Transverse colon (tissue), 1 donor: ENCODE measurements around the gene NUDT9.

Source experiments
- EP300 ChIP-seq: sonication (generic); formaldehyde crosslinking; IDR thresholded peaks from one replicate; pipeline ENCODE4 v1.6.1; 2017; ENCODE audit warnings: antibody characterized with exemption, low read depth
- POLR2A ChIP-seq: fragments of 450-650 bp; IDR thresholded peaks from one replicate; pipeline ENCODE4 v1.6.1; 2016; ENCODE audit warnings: antibody characterized with exemption, mild to moderate bottlenecking, moderate library complexity

DNA sequence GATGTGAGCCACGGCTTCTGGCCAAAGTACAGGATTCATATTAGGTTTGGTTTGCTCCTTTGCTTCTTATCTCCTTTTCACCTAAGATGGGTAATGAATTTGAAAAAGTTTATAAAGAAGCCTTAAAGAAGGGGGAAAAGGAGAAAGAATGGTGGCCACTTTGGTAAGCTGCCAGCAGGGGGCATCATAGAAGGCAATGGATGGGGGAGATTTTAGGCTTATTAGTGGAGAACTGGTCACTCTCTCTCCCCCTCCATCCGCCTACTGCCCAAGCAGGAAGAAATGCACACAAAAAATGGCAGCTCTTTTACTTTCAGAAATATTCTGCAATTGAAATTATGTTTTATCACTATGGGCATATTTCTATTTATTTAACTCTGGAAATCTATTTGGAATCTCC, 74.8 kb downstream of the NUDT9 start:
- TF ChIP-seq EP300 (no peak), POLR2A (no peak)
